Erythroblast (primary cell): Measurements from ENCODE around the gene PPP1R36.

Experiments used
- GATA1 ChIP-seq: IDR thresholded peaks from 2 replicates; pipeline ENCODE4 v1.6.1; 2011; ENCODE audit warnings: low read depth, mild to moderate bottlenecking, control low read depth, low read length, moderate library complexity
- POLR2A ChIP-seq: IDR thresholded peaks from 2 replicates; pipeline ENCODE4 v1.6.1; 2011; ENCODE audit warnings: mild to moderate bottlenecking, low read length

DNA sequence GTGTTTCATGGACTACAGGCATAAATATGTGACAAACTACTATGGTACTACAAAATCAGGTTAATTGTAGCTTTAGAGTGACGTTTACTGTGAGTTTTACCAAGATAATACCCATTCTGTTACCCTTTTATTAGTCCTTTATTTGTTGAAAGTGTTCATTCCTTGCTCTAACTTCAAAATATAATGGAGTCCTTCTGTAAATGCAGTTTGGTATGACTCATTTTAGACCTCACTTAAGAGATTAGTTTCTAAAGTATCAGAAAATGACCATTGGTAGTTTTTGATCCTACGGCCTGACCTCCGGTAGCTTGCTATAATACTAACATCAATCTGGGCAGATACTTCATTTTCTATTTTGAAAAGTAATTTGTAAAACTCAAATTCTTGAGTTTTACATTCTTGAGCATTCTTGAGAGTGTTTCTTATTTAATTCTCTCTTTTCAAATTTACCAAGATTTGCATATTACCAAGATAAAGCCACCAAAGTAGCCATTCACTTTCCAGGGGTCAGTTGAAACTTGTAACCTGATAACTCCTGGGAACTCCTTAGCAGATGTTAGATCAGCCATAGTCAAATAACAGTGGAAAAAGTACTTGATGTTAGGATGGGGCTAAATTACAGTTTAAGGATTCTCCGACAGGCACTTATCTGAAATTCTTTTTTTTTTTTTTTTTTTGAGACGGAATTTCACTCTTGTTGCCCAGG, 5.0 kb upstream of the PPP1R36 start:
- TF ChIP-seq POLR2A: no peak
- no peak for TF ChIP-seq GATA1
